Measurements from ENCODE around the gene RAB3IL1. TPM values are rescaled to one million over a fixed set of nuclear protein-coding genes. Genes with fewer than 3 reads are reported as not detected.

The RAB3IL1 gene
- total RNA-seq, 4 donors from 2014 or later = 2.6 to 8.9 (median 5.4) TPM

DNA sequence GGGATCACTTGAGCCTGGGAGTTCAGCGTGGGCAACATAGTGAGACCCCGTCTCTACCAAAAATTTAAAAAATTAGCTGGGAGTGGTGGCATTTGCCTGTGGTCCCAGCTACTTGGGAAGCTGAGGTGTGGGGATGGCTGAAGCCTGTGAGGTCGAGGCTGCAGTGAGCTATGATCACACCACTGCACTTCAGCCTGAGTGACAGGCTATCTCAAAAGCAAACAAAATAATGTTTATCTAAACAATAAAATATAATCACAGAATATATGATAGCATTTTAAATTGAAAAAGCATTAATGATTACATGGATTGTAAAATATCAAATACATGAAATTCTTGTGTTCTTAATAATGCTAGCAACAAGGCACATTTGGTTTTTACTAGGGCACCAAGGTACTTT lies 35.5 kb upstream of the RAB3IL1 start:
- WGBS = 97% methylated on average over 3 of the region's 3 CpGs
- Histone ChIP-seq H3K27ac (no peak overlapping the region), H3K27me3 (peaks cover 14% of the 10 kb centered on the region), H3K36me3 (peaks cover 4% of the 10 kb centered on the region), H3K4me1 (peaks cover 41% of the 10 kb centered on the region), H3K9me3 (no peaks in the 10 kb centered on the region), H3K4me3 (no peak overlapping the region)
- TF ChIP-seq EP300 (IDR thresholded peaks at IDR 0.05) (no peak), POLR2AphosphoS5 (IDR thresholded peaks at IDR 0.05) (no peak)
- DNase-seq (ENCODE audit: low spot score in 2 of 2) = no peak

- Histone ChIP-seq H3K4me3 (no peak overlapping the region), H3K27ac (no peak overlapping the region), H3K9me3 (no peaks in the 10 kb centered on the region), H3K36me3 (no peaks in the 10 kb centered on the region), H3K27me3 (peaks cover 14% of the 10 kb centered on the region), H3K4me1 (peaks cover 46% of the 10 kb centered on the region)
- 89% methylated on average over 10 of the region's 11 CpGs for WGBS
- TF ChIP-seq EP300 (IDR thresholded peaks at IDR 0.05) = no peak
- no peak for DNase-seq (ENCODE audit: low spot score in 2 of 2)
Observed at GRCh38 chr11:61951484-61952135, 34.2 kb upstream of the RAB3IL1 start.

DNA sequence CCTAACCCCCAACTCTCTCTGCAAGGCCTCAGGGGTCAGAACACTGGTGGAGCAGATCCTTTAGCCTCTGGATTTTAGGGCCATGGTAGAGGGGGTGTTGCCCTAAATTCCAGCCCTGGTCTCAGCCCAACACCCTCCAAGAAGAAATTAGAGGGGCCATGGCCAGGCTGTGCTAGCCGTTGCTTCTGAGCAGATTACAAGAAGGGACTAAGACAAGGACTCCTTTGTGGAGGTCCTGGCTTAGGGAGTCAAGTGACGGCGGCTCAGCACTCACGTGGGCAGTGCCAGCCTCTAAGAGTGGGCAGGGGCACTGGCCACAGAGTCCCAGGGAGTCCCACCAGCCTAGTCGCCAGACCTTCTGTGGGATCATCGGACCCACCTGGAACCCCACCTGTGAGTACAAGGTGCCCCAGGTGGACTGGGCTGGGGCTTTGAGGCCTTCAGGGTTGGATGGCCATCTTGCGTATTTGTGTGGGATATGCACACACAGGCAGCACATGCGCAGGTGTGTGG lies 32.7 kb upstream of the RAB3IL1 start, which contains the start of gene BEST1:
TSS of gene BEST1 (plus strand) at position 317 of the 513 bp plus-strand sequence. CDS start 1,456 bp downstream, outside the sequence.
- TF ChIP-seq CTCF (IDR thresholded peaks at IDR 0.05) (no peak), POLR2AphosphoS5 (IDR thresholded peaks at IDR 0.05) (no peak), POLR2A (IDR thresholded peaks at IDR 0.05) (no peak), EP300 (IDR thresholded peaks at IDR 0.05) (no peak)
- Histone ChIP-seq H3K9me3 (no peaks in the 10 kb centered on the region), H3K27ac (peak within 1 kb of the TSS; percentile 30), H3K36me3 (no peaks in the 10 kb centered on the region), H3K4me3 (no peak within 1 kb of the TSS), H3K4me1 (peaks cover 36% of the 10 kb centered on the region), H3K27me3 (peaks cover 6% of the 10 kb centered on the region)
- WGBS = 83% methylated on average over 2 of the region's 8 CpGs
- no peak for DNase-seq (ENCODE audit: low spot score in 2 of 2)

DNA sequence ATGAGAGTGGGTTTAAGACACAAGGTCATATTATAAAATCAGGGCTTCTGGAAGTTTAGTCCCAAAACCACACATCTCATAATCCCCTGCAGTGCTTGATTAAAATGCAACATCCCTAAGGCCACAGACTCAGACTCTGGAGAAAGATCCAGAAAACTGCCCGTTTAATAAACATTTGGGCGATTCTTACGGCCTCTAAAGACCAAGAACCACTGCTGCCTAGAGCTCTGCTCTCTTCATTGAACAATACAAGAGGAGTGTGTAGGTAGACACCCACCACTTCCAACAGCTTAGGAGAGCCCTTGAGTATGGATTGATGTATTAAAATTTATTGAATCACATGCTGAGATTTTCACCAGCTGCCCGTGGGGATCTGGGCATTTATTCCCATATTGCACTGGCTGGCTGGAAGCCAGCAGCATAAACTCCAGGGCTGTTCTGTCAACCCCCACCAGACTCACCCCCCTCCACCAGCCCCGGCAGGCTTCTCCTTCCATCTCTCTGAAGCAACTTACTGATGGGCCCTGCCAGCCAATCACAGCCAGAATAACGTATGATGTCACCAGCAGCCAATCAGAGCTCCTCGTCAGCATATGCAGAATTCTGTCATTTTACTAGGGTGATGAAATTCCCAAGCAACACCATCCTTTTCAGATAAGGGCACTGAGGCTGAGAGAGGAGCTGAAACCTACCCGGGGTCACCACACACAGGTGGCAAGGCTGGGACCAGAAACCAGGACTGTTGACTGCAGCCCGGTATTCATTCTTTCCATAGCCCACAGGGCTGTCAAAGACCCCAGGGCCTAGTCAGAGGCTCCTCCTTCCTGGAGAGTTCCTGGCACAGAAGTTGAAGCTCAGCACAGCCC lies 32.0 kb upstream of the RAB3IL1 start:
- TF ChIP-seq EP300 (IDR thresholded peaks at IDR 0.05) = no peak
- TF ChIP-seq POLR2AphosphoS5 (IDR thresholded peaks at IDR 0.05) = no peak
- TF ChIP-seq CTCF (IDR thresholded peaks at IDR 0.05) = no peak
- peak in 1 of 2 donors; percentile 30 for TF ChIP-seq POLR2A (IDR thresholded peaks at IDR 0.05)
- Histone ChIP-seq H3K4me1 (peaks cover 31% of the 10 kb centered on the region), H3K36me3 (no peaks in the 10 kb centered on the region), H3K4me3 (no peak overlapping the region), H3K9me3 (no peaks in the 10 kb centered on the region), H3K27me3 (peaks cover 4% of the 10 kb centered on the region), H3K27ac (peak overlapping the region; percentile 30)
- 52% methylated on average over 7 of the region's 9 CpGs for WGBS
- DNase-seq (ENCODE audit: low spot score in 2 of 2) = peak; percentile 88 to 90

DNA sequence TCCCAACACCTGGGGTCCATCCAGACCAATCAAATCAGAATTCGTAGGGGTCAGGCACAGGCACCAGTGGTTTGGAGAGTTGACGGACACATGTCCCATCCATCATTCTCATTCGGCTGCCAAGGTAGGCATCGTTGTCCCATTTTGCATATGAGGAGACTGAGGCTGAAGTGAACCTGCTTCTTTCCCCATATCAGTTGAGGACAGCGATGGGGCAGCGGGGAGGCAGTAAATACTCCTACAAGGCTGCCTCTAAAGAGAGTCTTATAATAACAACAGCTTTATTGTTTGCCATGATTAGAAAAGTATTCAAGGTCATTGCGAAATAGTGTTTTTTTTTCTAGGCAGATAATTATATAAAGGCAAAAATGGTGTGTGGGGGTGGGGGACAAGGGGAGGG lies 31.1 kb upstream of the RAB3IL1 start:
- Histone ChIP-seq H3K27me3 (no peaks in the 10 kb centered on the region), H3K36me3 (no peaks in the 10 kb centered on the region), H3K9me3 (no peaks in the 10 kb centered on the region), H3K27ac (no peak overlapping the region), H3K4me1 (peaks cover 27% of the 10 kb centered on the region), H3K4me3 (no peak overlapping the region)
- TF ChIP-seq EP300 (IDR thresholded peaks at IDR 0.05) (no peak), POLR2AphosphoS5 (IDR thresholded peaks at IDR 0.05) (no peak), CTCF (IDR thresholded peaks at IDR 0.05) (no peak), POLR2A (IDR thresholded peaks at IDR 0.05) (no peak)
- DNase-seq (ENCODE audit: low spot score in 2 of 2) = no peak
- 79% methylated on average over 7 of the region's 7 CpGs for WGBS
